GM18520 (cell line): Measurements from ENCODE around the gene ASTN2.

ENCODE experiments used
- ATAC-seq: cut with Tn5 transposase; IDR thresholded peaks from one replicate; pipeline ENCODE4 v1.9.1; 2021; ENCODE audit not compliant: unreplicated experiment

The ASTN2 gene

DNA sequence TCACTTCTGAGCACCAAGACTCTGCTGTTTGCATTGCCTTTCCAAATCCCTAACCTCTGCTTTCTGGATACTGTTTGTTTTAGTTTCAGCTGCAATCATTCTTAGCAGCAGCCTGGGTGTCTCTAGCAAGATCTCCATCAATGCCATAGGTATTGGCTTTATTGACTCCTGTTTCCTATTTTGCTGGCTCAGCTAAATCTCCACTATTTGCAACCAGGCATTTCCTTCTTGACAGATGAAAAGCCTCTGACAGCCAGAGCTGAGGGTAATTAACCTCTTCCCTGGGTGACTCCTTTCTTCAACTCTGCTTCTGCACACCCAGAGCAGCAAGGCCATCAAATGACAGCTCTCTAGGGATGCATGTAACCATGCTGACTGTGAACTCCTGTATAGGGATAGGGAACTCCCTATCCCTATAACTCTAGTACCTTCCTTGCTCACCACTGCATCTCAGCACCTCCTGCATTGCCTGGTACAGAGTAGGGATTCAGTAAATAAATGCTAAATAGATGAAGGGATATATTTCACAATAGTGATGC is 434.2 kb downstream of the ASTN2 start:
- ATAC-seq: no peak

DNA sequence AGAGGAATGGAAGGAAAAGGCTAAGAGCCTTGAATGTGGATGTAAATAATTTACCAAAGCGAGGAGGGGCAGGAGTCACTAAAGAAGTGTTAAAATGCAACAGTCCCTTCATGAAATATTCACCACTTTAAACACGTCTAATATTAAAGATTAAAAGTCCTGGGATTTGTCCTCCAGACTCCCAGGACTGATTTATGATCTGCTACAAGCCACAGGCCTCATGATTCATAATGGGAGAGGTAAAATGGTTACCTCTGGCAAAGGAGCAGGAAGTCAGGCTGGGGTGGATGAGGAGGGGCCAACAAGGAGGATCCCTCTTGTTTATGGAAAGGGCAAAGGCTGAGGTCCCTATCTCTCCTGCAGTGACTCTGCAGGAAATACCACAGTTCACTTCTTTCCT is 435.4 kb downstream of the ASTN2 start:
- ATAC-seq: no peak

DNA sequence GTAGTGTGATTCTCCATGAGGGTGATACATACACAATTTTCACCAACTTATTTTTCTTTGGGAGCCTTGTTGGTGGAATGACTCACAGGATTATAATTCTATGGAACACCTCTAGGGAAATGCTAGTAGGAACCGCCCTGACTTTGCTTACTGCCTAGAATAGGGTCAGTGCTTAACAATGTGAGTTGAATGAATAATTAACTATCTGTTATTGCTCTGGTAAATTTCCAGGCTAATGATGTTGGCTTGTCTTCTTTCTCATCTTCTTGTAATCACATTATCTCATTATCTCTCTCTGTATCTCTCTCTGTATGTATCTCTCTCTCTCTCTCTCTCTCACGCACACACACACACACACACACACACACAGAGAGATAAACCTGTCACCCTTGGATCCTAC is 436.7 kb downstream of the ASTN2 start:
- no peak for ATAC-seq

DNA sequence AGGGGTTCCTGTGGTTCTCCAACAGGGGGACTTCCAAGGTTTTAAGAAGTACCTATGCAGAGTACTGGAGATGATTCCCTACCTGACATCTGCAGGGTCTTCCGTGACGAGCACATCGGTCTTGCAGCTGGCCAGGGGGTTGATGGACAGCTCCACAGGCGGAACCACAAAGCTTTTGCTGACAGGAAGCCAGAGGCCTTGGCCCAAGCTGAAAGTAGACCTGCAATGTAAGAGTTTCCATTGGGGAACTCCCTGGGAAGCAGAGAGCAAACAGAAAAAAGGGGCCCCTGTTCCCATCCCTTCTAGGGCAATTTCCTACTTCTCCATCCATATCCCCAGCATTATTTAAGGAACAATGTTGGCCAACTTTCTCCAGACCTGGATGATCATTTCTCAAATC is 439.7 kb downstream of the ASTN2 start:
- ATAC-seq: no peak

DNA sequence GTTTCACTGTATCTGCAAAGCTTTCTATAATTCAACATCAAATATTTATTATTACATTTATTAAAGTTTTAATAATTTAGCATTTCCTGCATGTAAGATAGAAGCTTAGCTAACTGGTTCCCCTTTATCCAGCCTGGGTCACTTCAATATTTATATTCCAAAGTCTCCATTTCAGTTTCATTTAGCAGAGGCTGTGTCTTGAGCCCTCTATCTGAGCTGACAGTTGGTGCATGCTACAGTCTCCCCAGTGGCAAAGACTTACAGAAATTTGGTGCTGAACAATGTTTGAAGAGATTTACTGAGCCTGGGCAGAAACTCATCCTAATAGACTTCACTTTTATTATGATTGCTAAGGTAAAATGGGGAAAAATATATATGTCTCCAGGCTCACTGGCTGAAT is 448.7 kb downstream of the ASTN2 start:
- ATAC-seq: no peak

DNA sequence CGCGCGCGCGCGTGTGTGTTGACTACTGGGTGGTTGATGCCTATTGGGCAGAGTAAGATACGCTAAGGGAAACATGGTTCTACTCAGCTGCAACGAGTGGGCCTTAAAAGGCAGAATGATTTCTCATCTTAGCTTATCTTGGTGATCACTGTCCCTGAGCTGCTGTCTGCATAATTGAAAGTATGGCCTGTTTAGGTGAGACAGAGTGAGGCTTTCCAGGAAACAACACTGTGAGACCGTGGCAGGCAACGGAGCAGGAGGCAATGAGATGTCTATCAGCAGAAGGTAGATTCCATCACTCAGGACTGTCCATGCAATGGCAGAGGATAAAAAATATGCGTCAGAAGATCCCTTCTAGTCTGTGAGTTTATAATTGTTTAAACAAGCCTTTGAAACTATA is 450.6 kb downstream of the ASTN2 start:
- ATAC-seq: no peak

DNA sequence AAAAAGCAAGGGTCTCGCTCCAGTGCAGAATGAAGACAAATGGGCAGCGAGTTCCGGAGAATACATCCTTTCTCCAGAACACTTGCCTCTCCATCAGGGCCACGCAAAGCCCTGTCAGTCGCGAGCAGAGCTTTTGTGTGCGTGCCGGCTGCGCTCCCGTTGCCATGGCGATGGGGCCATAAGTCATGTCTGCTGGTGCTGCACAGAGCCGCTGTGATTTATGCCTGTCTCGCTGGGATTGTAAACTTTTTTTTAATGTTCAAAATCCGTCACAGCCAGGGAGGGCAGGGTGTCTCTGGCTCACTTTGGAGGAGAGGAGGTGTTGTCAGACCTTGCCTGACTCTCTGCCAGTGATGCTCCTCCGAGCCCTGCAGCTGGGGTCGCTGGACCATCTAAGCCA is 455.0 kb downstream of the ASTN2 start:
- ATAC-seq: no peak

DNA sequence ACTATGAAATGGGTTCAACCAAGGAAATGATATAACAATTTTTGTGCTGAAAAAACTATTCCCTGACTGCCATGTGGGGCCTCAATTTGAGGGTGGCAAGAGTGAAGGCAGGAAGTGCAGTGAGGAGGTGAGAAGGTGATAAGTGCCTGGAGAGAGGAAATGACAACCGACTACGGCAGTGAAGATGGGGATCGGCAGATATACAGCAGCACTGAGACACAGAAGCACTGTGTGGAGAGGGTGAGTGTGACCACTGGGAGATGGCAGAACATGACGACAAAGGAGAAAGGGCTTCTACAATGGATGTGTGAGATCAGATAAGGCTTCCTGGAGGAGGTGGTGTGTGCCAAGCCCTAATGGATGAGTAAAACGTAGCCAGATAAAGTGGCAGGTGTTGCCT is 456.0 kb downstream of the ASTN2 start:
- ATAC-seq: no peak

DNA sequence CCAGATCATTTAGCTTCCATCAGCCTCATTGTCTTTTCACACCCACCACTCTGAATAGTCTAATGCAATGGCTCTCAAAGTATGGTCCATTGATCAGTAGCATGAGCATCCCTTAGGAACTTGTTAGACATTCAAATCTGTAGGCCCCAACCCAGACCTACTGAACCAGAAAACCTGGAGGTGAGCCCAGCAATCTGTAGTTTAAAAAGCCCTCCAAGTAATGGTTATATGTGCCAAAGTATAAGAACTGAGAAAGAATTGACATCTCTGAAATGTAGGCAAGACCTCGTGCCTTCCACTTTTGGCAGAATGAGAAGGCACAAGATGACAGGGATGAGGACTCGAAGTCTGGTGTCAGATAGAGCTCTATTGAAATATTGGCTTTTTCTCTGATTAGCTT is 460.1 kb downstream of the ASTN2 start:
- ATAC-seq: no peak

DNA sequence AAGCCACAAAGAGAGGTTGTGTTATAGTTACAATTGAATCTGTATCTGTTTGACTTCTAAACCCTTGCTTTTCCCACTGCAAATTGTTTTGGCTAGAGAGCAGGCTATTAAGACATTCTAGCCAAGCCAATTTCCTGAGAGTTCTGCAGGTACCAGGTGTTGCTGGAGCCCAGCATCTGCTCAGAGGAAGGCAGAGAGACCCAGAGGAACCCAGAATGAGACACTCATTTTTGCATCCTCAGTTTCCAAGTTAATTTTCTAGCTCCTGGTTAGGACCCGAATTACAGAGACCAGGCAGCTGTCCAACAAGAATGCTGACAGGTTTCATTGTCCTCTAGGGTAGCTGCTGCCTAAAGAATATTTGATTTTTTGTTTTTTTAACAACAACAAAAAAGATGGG is 461.6 kb downstream of the ASTN2 start:
- no peak for ATAC-seq

DNA sequence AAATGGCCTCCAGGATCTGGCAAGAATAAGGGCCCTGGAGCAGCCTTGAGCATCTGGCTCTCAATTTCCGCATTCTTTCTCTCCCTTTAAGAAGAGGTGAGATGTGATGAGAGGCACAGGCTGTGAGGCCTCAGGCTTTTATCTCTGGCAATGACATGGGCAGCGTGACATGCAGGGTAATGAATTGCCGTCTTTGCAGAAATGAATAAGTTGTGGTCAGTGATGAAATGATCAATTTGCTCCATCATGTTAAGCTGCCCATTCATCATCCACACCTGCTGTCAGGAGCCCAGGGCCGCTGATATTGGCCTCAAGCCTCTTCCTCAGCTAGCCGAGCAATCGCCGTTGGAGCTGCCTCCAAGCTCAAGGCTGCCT is 462.4 kb downstream of the ASTN2 start:
- no peak for ATAC-seq

DNA sequence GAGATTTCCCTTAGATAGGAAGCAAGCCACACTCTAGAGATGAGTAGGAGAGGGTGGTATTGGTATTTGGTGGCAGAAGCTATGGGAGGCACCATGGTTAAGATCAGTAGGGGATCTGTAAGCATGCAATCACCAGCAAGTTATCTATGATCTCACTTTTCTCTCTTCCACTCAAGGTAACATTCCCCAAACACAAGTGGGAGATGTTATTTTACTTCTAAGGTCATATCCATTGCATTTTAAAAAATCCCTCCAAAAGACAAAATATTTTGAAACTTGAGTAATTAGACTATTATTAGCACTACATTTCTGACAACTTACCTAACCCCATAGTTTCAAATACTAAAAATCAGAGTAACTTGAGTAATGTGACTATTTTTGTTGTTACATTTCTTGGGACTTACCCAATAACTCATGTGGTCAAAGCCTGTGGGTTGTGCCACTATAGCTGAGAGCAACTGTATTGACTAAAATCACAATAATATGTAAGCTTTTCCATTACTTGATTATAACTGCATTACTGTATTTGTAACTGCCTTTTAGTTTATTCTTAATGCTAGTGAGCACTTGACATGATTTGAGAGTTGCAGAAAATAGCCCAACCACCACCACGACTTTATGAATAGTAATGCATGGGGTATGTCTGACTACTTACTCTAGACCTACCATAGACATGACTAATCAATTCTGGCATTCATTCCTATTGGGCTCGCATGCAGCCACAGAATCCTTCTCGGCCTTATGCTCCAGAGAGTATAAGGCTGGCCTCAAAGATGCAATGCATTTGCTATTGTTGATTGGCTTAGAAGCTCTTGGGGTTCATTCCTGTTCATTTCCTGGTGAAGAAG is 463.0 kb downstream of the ASTN2 start:
- ATAC-seq: peak; percentile 72

DNA sequence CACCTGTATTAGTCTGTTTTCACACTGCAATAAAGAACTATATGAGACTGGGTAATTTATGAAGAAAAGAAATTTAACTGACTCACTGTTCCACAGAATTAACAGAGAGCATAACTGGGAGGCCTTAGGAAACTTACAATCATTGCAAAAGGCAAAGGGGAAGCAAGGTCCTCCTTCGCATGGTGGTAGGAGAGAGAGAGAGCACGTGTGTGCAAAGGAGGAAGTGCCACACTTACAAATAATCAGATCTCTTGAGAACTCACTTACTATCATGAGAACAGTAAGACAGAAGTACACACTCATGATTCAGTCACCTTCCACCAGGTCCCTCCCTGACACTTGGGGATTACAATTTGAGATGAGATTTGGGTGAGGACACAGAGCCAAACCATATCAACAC is 469.0 kb downstream of the ASTN2 start:
- ATAC-seq: no peak

DNA sequence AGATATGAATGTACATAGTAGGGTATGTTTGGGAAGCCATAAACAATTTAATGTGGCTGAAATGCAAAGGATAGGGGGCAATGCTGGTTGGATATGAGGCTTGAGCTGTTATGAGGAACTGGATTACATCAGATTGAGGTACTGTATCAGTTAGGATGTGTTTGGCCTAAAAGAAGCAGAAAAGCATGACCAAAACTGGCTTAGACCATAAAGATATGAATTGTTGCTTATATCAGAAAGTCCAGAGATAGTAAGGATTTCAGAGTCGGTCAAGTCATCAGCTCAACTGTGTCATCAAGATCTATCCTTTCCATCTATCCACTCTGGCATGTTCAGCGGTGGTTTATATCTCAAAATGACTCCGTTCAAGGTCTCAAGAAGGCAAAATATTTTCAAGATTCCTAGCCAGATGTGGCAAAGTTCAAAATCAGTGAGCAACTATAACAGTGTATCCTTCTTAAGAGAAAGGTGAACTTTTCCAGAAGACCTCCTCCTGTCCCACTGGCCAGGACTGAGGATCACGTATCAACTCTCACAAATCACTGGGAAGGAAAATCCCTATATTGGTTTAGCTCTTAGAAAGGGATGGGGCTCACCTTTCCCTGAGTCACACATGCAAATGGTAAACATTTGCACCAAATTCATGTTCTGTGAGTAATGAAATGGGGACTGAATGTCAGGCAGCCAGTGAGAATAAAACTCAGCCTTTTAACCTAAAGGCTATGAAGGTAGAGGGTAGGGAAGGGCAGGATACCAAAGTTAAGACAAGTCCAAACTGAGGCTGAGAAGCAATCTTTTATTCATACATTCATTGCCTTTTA is 469.9 kb downstream of the ASTN2 start:
- no peak for ATAC-seq

DNA sequence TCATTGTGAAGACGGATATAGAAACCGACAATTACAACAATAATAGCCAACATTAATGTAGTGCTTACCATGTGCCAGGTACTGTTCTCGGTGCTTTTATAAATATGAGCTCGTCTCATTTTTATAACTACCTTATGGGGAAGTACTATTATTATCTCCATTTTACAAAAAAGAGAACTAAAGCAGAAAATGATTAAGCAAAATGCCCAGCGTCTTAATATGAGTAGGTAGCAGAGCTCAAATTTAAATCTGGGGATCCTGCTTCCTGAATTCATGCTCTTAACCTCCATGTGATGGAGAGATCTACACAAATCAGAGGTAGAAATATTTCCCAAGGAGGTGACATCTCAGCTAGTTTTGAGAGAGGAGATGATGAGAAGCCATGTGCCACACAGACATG is 470.9 kb downstream of the ASTN2 start:
- ATAC-seq: no peak

DNA sequence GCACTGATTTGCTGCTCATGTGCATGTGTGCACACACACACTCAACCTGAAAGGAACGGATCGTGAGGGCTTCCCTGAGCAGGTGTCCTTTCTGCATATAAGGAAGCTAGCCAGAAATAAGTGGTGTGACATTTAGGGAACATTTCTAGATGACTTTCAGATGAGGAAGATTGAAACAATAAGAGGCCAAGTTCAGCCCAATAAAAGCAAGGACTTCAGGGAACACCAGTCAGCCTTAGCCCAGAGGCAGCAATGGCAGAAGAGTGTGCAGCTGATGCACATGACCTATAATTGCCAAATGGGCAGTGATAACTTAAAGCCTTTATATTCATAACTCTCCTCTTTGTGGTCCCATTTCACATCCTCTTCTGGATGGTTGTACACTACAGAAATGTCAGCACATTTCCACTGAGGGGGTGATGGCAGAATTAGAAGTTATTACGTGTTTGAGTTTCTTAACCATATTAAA is 472.2 kb downstream of the ASTN2 start:
- peak; percentile 35 for ATAC-seq

DNA sequence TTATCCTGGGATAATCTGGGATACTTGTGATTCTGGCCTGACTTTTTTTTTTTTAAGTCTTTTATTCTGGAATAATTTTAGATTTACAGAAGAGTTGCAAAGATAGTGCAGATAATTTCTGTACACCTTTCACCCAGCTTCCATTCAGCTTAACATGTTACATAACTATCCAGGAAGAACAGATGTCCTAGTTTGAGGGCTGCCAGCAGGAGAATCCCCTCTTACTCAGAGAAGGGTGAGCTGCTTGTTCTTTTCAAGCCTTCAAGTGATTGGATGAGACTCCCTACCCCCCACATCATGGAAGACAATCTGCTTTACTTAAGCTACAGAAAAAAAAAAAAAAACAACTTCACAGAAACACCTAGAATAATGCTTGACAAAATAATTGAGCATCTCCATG is 473.6 kb downstream of the ASTN2 start:
- no peak for ATAC-seq

DNA sequence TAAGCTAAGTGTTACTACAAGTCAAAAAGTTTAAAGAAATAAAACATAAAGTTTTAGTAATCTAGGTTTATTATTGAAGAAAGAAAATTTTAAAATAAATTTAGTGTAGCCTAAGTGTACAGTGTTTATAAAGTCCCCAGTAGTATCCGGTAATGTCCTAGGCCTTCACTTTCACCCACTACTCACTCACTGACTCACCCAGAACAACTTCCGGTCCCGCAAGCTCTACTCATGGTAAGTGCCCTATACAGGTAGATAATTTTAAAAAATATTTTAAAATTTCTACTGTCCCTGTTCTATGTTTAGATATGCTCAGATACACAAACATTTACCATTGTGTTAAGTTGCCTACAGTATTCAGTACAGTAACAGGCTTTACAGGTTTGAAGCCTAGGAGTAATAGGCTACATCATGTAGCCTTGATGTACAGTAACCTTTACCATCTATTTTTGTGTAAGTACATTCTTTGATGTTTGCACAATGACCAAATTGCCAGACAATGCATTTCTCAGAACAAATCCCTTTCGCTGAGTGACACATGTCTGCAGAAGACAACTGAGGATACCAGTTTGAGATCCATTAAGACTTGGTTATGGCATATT is 474.1 kb downstream of the ASTN2 start:
- no peak for ATAC-seq

DNA sequence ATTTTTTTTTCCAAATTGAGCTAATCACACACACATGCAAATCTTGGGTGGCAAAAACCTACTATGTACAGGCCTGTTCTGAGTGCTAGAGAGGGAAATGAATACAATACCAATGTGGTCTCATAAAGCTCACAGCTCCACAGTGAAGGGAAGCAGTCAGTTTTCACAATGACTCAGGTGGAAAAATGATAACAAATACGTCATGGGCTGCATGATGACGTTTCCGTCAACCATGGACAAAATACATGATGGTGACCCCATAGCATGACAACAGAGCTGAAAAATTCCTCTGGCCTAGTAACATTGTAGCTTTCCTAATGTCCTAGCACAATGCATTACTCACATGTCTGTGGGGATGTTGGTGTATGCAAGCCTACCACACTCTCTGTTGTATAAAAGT is 475.2 kb downstream of the ASTN2 start:
- ATAC-seq: peak; percentile 49

DNA sequence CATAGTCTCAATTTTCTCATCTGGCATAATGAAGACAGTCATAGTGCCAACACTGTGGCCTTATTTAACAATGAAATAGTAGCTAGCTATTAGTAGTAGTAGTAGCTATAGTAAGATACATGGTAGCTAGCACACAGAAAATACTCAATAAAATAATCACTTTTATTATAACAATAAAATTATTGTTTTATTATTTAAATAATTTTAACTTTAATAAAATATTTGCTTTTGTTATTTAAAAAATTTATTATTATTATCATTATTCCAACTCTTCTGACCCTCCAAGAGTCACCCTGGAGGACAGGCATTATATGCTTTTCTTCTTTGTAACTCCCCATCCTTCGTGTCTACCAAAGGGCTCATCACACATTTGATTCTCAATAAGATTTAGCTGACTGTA is 475.7 kb downstream of the ASTN2 start:
- no peak for ATAC-seq

DNA sequence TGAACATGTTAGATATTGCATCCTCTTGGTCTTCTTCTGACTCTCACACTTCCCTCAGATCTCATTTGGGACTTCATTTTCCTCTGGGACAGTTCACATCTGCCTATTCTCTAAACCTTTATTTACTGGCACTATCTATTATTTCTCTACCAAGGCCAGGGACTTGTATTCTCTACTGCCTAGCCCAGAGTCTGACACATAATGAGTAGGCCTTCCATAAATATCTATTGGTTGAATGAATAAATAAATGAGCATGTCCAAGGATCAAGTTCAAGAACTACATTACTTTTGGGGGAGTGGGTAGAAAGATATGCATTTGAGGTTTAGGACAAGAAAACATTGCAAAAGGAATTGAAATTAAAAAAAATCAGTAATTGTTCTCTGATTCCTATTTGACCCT is 477.5 kb downstream of the ASTN2 start:
- no peak for ATAC-seq
